Activated CD4-positive, alpha-beta T cell treated with anti-CD3 and anti-CD28 coated beads for 36 hours (primary cell): ENCODE measurements around the gene LMTK2. TPM values are rescaled to one million over a fixed set of nuclear protein-coding genes. Genes with fewer than 3 reads are reported as not detected.
"Not testable (repeated sequence)": the region's sequence is repeated elsewhere in the genome, so short reads cannot be mapped to it uniquely, and the experiment has no call there.

ENCODE experiments used
- ATAC-seq: fragments of 200-7000 bp; cut with Tn5 transposase; one replicate; pipeline ENCODE4 v1.10.0; 2021; ENCODE audit warnings: mild to moderate bottlenecking, moderate library complexity
- CTCF ChIA-PET: fragments of 350-600 bp; sonication (Branson Sonifier 250); formaldehyde crosslinking; loops from one replicate; lab custom pipeline; 2021; ENCODE audit warnings: antibody characterized with exemption; lab: Charles Lee
- POLR2A ChIA-PET: fragments of 350-600 bp; sonication (Branson Sonifier 250); formaldehyde crosslinking; loops from one replicate; lab custom pipeline; 2021; ENCODE audit warnings: antibody characterized with exemption, inconsistent platforms; lab: Charles Lee
- DNase-seq: peaks from one replicate; pipeline ENCODE4 v3.0.0-alpha.2; 2020
- H3K27ac Mint-ChIP-seq: one replicate; pipeline ENCODE4 v1.8.0; 2021; ENCODE audit warnings: mixed read lengths
- H3K27me3 Mint-ChIP-seq: one replicate; pipeline ENCODE4 v1.8.0; 2021; ENCODE audit warnings: mixed read lengths
- H3K36me3 Mint-ChIP-seq: one replicate; pipeline ENCODE4 v1.8.0; 2021; ENCODE audit warnings: low read depth, mixed read lengths
- H3K4me1 Mint-ChIP-seq: one replicate; pipeline ENCODE4 v1.8.0; 2021; ENCODE audit warnings: mixed read lengths
- H3K4me3 Mint-ChIP-seq: one replicate; pipeline ENCODE4 v1.8.0; 2021; ENCODE audit warnings: mild to moderate bottlenecking, moderate library complexity, mixed read lengths
- H3K9me3 Mint-ChIP-seq: one replicate; pipeline ENCODE4 v1.8.0; 2021; ENCODE audit warnings: low read depth, mixed read lengths
- intact Hi-C, 2 experiments: fragments of 100-400 bp; cut with DNase I in 1 of 2; cut with micrococcal nuclease in 1 of 2; formaldehyde crosslinking; loops; one replicate each; pipeline versions ENCODE4 v1.14.2 to v1.15.1; 2022 to 2024; cut with DNase I, micrococcal nuclease
- total RNA-seq, 2 experiments: library from RNA; stranded (reverse); gene quantifications; one replicate each; pipeline ENCODE4 v1.2.3, GENCODE V29; 2021

LMTK2 gene
- total RNA-seq, 2 experiments from 2014 or later = 10.0 to 16.9 TPM

DNA sequence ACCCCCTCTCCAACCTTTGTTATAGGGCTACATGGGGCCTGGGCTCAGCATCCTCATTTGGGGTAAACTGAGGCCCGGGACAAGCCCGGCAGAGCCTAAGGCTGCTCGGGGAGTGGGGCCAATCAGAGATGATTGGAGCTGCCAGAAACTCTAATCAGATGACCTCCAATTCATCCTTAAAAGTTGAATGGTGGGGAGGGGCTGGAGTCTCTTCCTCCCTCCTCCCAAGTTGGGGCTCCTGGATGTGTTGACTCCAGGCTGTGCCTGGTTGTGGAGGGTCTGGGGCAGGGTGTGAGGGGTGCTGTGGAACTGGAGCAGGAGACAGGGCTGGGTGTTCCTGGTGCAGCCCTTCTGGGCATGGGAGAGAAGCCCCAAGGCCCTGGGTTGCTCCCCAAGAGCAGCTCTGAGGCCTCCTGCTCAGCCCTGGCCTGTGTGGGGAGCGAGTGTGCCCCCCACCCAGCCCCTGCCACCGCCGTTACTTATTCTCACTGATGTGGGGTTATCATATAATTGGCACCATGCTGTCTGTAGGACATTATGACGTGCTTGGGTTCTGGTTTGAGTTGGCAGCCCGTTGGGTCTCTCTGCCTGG is 106.7 kb downstream of the LMTK2 start:
- CTCF ChIA-PET = interaction anchor here (0.7 kb wide), 1 partner anchor 1109 kb away, joined by 3 read pairs; no protein-coding TSS in a partner anchor

DNA sequence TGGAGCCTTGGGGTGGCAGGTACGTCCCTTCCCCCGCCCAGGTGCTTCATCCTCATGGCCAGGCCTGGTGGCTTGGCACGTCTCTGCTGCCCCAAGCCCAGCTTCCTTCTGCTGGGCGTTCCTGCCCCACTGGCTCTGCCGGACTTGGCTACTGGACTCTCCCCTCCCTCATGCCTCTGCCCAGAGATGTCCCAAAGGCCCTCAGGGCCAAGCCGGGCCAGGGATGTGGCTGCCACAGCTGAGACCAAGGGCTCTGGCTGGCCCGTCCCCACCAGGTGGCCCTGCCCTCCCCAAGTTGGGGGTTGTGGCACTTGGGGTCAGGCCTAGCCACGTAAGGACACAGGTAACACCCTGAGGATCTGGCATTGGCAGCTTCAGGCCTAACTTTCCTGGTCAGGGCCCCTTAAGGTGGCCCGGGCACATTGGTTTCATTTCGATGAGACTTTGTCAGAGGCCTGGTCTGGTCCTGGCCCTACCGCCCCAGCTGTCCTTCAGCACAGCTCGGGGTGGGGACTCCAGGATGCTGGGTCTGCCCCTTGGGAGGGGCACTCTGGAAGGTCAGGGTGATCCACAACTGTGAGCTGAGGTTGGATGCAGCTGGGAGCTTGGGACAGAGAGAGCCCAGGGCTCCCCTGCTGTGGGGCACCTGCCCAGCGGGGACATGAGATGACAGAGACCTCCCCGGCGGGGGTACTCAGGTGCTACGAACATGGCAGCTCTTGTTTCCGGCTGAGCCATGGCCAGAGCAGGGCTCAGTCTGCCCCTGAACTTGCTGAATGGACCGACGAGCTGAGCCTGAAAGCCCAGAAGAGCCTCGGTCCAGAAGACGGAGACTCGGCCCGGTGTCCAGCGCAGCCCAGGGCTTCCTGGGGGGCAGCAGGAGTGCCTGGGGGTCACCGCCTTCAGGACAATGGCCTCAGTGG is 107.5 kb downstream of the LMTK2 start:
- Mint-ChIP-seq H3K27ac (no peak overlapping the region), H3K36me3 (peaks cover 2% of the 10 kb centered on the region), H3K27me3 (no peaks in the 10 kb centered on the region), H3K9me3 (no peaks in the 10 kb centered on the region), H3K4me1 (peaks cover 13% of the 10 kb centered on the region), H3K4me3 (no peak overlapping the region)
- DNase-seq (no peak), ATAC-seq (no peak)
- ChIA-PET CTCF (interaction anchor here (0.7 to 1.2 kb wide), 3 partner anchors 24 to 1110 kb away, joined by 3 read pairs; no protein-coding TSS in a partner anchor), POLR2A (interaction anchor here (0.8 kb wide), 1 partner anchor 945 kb away, joined by 3 read pairs; no protein-coding TSS in a partner anchor)
- intact Hi-C loops = no loop called here

More for the DNA sequence above, 106.7 kb downstream of the LMTK2 start:
- H3K4me1 Mint-ChIP-seq = peaks cover 7% of the 10 kb centered on the region
- no peaks in the 10 kb centered on the region for H3K27me3 Mint-ChIP-seq
- no peak for DNase-seq
- intact Hi-C loops = no loop called here
- peaks cover under 1% of the 10 kb centered on the region for H3K36me3 Mint-ChIP-seq
- ATAC-seq = no peak
- no peaks in the 10 kb centered on the region for H3K9me3 Mint-ChIP-seq
- POLR2A ChIA-PET = interaction anchor here (0.8 kb wide), 1 partner anchor 945 kb away, joined by 3 read pairs; no protein-coding TSS in a partner anchor
- no peak overlapping the region for H3K4me3 Mint-ChIP-seq
- H3K27ac Mint-ChIP-seq = no peak overlapping the region

DNA sequence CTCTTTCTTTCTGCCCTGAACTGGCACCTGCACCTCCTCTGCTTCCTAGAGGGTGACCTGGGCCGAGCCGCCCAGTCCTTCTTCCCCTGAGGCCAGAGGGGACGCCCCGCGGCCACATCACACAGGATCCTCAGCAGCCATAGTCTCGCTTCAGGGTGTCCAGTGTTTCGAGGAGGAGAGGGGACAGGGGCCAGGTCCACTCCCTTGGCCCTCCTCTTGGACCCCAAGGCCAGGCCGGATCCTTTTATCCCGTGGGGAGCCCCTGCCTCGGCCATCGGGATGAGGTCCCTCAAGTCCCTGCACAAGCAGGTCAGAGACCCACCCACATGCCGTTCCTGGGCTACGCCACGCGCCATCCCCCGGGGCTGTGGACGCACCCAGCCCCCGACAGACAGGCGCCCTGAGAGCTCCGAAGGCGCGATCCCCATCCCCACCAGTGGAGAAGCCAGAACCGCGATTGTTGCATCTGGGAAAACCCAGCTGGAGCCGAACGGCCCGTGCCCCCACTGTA is 108.2 kb downstream of the LMTK2 start:
- H3K27me3 Mint-ChIP-seq = no peaks in the 10 kb centered on the region
- POLR2A ChIA-PET = no interaction called here

DNA sequence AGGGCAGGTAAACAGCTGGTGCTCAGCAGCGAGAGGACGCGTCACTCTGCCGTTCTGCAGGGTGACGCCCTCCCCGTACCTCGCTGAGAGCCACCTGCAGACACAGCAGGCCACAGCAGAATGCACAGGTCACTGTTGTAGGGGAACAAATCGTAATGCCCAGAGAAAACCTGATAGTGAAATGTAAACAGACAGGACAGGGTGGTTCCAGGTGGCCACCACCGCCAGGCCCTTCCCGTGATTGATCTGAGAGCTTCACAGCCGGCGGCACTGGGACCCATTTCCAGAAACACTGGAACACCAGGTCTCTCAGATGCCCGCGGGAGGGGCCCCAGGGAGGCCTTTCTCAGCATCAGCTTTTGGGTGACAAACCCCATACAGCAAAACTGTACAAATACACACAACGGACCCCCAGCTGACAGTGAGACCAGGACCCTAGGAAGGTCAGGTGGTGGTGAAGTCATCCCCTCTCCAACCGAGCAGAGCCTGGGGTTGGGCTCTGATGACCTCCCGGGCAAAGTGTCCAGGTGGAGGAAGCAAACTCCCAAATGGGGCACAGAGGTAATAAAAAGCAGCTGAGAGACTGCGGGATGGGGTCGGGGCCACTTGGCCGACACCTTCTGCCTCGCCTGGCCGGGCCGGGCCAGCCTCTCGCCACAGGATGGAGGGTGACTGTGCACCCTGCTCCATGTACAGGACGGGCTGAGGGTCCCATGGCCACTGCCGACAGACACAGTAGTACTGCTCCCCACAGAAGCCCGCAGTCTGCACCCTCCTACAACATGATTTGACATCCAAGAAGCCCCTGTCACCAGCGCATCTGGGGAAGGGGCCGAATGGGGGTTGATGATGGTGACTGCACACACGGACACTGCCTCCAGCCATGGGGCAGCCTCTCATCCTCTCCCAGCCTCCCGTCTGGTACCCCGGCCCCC is 109.2 kb downstream of the LMTK2 start:
- DNase-seq (no peak), ATAC-seq (no peak)
- H3K9me3 Mint-ChIP-seq = no peaks in the 10 kb centered on the region
- intact Hi-C loops = no loop called here
- H3K36me3 Mint-ChIP-seq = peaks cover 2% of the 10 kb centered on the region
- no peaks in the 10 kb centered on the region for H3K27me3 Mint-ChIP-seq
- H3K4me3 Mint-ChIP-seq = no peak overlapping the region
- CTCF ChIA-PET = interaction anchor here (1.2 kb wide), 1 partner anchor 36 kb away, joined by 3 read pairs; no protein-coding TSS in a partner anchor
- H3K27ac Mint-ChIP-seq = no peak overlapping the region
- POLR2A ChIA-PET = no interaction called here
- H3K4me1 Mint-ChIP-seq = peaks cover 18% of the 10 kb centered on the region

More for the DNA sequence above, 108.2 kb downstream of the LMTK2 start:
- Mint-ChIP-seq H3K4me3 (no peak overlapping the region), H3K4me1 (peaks cover 18% of the 10 kb centered on the region), H3K27ac (no peak overlapping the region), H3K9me3 (no peaks in the 10 kb centered on the region), H3K36me3 (peaks cover 2% of the 10 kb centered on the region)
- intact Hi-C loops = no loop called here
- DNase-seq (no peak), ATAC-seq (no peak)
- CTCF ChIA-PET = interaction anchor here (0.7 to 1.2 kb wide), 3 partner anchors 24 to 600 kb away, joined by 3 to 4 read pairs (median 3); no protein-coding TSS in a partner anchor

DNA sequence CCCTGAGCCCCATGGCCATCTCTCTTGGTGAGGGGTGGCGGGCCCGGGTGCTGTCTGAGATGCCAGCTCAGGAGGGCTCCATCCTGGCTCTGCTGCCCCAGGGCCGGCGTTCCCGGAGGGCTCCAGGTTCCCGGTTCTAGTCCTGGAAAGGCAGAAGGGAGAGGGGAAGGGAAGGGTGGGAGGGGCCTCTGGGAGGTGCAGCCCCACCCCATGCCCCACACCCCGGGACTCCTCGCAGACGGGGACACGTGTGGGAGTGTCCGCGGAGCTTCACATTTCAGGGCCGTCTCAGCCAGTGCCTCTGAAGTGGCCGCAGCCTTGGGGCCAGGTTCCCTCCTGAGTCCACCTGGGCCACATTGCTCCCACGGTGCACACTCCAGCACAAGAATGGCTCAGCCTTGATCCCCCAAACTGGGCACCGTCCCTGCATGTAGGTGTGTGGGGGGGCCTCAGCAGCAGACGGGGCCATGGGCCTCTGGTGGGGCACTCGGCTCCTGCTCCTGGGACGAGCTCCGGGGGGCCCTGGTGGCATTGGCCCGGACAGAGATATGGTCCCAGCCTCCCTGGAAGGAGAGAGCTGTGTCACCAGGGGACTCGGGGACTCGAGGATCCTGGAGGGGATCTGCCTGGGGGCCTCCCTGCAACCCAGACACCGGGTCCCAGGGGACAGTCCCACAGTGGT is 110.4 kb downstream of the LMTK2 start:
- Mint-ChIP-seq H3K36me3 (peaks cover 5% of the 10 kb centered on the region), H3K4me1 (peaks cover 14% of the 10 kb centered on the region), H3K9me3 (no peaks in the 10 kb centered on the region), H3K27me3 (no peaks in the 10 kb centered on the region), H3K4me3 (no peak overlapping the region), H3K27ac (no peak overlapping the region)
- ATAC-seq (no peak), DNase-seq (no peak)
- intact Hi-C loops = no loop called here
- ChIA-PET POLR2A (no interaction called here), CTCF (interaction anchor here (0.7 kb wide), 1 partner anchor 106 kb away, joined by 4 read pairs; no protein-coding TSS in a partner anchor)

DNA sequence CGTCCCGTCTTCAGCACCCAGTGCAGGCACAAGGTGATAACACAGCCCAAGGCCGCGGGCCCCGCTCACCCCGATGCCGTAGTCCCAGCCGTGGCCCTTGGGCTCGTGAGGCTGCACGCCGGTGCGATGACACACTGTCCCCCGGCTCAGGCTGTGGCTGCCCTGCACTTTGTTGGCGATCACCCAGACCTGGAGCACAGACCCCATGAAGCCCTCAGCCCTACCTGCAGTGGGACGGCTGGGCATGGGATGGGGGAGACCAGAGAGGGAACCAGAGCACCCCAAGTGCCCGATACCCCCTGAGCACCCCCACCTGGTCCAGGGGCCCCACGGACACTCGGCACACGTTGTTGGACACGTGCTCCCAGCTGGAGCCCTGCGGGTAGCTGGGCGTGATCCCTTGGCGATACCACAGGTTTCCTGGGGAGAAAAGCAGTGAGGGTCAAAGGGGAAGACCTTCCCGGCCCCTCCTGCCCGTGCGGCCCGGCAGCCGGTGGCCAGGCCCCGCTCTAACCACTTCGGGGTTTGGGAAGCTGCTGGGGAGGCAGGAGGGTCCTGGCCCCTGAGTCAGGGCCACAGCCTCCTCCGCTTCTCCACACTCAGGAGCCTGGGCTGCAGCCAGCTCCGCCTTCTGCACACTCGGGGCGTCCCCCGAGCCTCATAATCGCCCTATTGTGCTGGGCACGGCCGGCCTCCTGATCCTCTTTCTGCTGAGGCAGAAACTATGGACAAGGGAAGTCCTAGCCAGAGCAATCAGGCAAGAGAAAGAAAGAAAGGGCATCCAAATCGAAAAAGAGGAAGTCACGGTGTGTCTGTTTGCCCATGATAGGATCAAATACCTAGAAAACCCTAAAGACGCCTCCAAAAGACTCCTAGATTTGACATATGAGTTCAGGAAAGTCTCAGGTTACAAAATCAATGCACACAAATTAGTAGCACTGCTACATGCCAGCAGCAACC is 111.2 kb downstream of the LMTK2 start:
- H3K4me1 Mint-ChIP-seq = peaks cover 14% of the 10 kb centered on the region
- H3K27ac Mint-ChIP-seq = peak overlapping the region; percentile 34
- H3K4me3 Mint-ChIP-seq = no peak overlapping the region
- ChIA-PET POLR2A (no interaction called here), CTCF (interaction anchor here (0.7 kb wide), 1 partner anchor 106 kb away, joined by 4 read pairs; no protein-coding TSS in a partner anchor)
- DNase-seq (no peak), ATAC-seq (no peak)
- H3K9me3 Mint-ChIP-seq = no peaks in the 10 kb centered on the region
- no peaks in the 10 kb centered on the region for H3K27me3 Mint-ChIP-seq
- intact Hi-C loops = no loop called here
- peaks cover 5% of the 10 kb centered on the region for H3K36me3 Mint-ChIP-seq

DNA sequence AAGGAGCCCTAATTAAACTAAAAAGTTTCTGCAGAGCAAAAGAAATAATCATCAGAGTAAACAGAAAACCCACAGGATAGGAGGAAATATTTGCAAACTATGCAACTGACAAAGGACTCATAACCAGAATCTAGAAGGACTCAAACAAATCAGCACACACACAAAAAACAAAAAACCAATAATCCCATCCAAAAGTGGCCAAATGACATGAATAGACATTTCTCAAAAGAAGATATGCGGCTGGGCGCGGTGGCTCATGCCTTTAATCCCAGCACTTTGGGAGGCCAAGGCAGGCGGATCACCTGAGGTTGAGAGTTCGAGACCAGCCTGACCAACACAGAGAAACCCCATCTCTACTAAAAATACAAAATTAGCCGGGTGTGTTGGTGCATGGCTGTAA is 112.7 kb downstream of the LMTK2 start:
- peaks cover 14% of the 10 kb centered on the region for H3K4me1 Mint-ChIP-seq
- ATAC-seq, DNase-seq, CTCF ChIA-PET, H3K4me3 Mint-ChIP-seq, H3K36me3 Mint-ChIP-seq, H3K27me3 Mint-ChIP-seq, H3K9me3 Mint-ChIP-seq, intact Hi-C loops, H3K27ac Mint-ChIP-seq, POLR2A ChIA-PET: not testable (repeated sequence)

DNA sequence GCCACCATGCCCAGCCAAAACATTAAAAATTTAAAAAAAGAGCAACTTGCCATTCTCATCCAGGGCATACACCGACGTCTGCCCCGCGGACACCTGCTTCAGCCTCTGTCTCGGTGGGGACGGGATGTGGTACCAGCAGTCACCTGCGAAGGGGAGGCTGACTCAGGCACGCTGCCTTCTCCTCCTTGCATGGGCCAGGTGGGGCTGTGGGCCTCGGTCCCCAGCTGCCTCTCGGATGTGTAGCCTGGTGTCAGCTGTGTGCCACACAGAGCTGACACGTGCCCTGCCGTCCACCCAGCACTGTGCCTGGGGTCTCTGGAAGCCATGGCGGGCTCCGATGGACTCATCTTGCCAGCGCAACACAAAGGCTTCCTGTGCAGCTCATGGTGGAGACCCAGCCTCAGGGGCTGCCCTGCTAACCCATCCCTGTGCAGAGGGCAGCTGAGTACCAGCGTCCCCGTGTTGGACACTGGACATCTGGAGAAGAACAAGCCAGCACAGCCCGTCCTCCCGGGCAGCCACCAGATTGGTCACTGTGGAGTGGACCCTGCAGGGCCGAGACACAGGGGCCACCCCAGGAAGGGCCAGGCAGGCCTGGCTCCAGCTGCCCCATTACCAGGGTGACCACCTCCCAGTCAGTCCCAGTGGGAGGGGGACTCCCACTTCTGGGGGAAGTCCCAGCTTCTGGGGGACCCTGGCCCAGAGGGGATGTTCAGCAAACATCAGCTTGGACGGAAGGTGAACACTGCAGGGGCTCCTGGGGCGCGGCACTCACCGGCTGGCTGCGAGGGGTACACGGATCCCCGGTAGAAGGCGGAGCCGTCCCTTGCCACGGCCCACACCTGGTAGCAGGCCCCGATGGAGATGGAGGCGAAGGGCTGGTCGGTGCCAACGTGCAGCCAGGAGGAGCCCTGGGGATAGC is 115.2 kb downstream of the LMTK2 start:
- intact Hi-C loops = no loop called here
- Mint-ChIP-seq H3K27me3 (no peaks in the 10 kb centered on the region), H3K27ac (no peak overlapping the region), H3K4me1 (peaks cover 14% of the 10 kb centered on the region), H3K9me3 (no peaks in the 10 kb centered on the region), H3K36me3 (peaks cover 5% of the 10 kb centered on the region), H3K4me3 (no peak overlapping the region)
- CTCF ChIA-PET = interaction anchor here (0.5 kb wide), 1 partner anchor 170 kb away, joined by 6 read pairs; no protein-coding TSS in a partner anchor
- DNase-seq (no peak), ATAC-seq (no peak)
- POLR2A ChIA-PET = no interaction called here
